HG02981 (cell line): ENCODE data around the gene CYBRD1.

Experiments used
- ATAC-seq: cut with Tn5 transposase; IDR thresholded peaks from one replicate; pipeline ENCODE4 v1.9.1; 2021; ENCODE audit warnings: mild to moderate bottlenecking, moderate library complexity; ENCODE audit not compliant: unreplicated experiment

Gene CYBRD1

DNA sequence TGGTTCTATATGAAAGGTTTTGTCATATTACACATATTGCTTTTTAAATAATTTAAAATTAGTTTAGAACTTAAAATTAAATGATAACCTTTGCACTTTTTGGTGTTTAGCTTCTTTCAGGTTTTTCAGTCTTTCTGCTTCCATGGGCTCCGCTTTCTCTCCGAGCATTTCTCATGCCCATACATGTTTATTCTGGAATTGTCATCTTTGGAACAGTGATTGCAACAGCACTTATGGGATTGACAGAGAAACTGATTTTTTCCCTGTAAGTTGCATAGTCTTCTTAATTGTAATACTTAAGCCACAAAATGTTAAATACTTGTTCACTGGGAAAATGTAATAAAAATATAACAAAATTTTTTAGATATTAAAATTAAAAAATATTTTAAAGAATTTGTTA is 31.0 kb downstream of the CYBRD1 start:
- ATAC-seq, result no peak

GRCh38 chr2:171553858-171554257 is 31.6 kb downstream of the CYBRD1 start:
- no peak for ATAC-seq

DNA sequence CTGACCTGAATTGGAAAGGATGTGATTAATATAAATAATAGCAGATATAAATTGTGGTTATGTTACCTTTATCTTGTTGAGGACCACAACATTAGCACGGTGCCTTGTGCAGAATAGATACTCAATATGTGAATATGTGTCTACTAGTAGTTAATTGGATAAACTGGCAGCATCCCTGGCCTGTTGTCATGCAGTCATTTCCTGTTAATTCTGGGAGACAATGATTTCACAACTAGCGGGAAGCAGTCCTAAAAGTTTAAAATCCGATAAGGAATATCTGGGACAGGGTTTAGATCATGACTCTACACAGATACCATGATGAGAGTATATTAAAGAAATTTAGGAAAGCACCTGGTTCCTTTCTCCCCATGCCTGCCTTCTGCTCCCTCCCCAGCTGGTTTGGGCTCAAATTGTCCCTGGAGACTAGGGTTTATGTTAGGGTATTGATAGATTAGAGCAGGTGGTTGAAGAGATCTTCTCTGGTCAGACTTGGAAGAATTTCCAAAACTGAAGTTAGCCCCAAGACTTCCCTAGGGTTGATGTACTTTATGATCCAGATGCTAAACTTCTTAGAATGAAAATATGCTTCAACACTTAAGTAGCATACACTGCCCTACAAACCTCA is 32.8 kb downstream of the CYBRD1 start:
- no peak for ATAC-seq

GRCh38 chr2:171557363-171557762 is 35.1 kb downstream of the CYBRD1 start:
- no peak for ATAC-seq

DNA sequence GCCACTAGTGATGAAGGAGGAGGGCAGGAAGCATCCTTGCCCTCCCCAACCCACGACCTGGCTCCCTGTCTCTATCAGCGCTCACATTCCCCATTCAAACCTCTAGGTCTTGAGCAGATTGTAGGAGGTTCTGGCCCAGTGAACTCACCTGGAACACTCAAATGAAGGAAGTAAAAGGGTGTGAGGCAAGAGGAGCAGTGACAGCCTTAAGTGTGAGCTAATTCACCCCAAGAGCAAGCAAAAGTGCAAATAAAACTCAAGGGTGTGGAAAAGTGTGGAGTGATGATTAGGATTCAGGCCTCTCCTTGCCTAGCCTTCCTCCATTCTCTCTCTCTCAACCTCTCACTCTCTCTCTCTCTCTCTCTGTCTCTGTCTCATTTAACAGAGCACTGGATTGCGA is 41.0 kb downstream of the CYBRD1 start:
- no peak for ATAC-seq

DNA sequence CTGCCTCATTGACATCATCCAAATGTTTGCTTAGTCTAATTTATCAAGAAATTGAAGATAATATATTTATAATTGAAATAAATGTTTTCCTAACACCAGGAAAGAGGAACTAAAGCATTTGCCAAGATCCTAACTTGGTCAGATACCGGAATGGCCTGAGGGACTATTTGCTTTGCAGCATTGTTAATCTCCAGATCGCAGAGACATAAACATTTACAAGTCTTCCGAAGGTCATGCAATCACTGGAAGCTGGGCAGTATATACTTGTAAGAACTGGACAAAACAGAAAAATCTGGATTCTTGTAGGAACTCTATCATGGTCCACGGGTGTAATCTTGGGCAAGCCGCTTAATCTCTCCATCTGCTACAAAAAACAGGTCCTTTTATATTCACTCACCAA is 42.2 kb downstream of the CYBRD1 start:
- ATAC-seq, result no peak

DNA sequence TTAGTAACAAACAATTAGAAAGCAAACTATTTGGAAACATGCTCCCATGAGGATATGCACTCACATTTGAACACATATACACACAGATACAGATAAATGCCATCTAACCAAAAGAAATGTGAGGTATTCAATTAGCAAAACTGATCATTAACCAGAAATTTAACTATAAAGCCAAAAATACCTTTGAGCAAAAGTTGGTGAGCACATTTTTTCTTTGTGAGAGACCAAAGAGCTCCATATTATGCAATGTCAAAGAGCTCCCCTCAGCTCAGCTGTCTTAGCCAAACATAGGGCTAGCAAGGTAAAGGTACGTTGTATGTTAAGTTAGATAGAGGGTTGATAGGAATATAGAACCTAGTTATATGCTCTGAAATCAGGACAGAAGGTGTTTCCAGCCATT is 43.8 kb downstream of the CYBRD1 start:
- ATAC-seq, result no peak

GRCh38 chr2:171566753-171567152 is 44.5 kb downstream of the CYBRD1 start:
- no peak for ATAC-seq

DNA sequence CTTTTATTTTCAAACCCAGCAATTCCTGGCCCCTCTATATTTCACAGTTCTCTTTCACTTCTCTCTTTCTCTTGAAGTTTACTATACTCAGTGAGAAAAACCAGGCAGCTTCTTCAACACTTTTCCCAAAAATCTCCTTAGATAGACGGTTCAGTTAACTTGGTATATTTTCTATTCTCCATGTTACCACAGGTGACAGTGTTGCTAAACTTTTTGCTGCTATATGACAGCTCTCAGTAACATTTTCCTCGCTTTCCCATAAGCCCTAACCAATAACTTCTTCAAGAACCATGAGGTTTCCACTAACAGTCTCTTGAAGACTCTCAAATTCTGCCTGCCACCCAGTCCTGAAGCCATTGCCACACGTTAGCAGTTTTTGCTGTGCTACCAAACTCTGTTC is 45.8 kb downstream of the CYBRD1 start:
- ATAC-seq, result no peak

DNA sequence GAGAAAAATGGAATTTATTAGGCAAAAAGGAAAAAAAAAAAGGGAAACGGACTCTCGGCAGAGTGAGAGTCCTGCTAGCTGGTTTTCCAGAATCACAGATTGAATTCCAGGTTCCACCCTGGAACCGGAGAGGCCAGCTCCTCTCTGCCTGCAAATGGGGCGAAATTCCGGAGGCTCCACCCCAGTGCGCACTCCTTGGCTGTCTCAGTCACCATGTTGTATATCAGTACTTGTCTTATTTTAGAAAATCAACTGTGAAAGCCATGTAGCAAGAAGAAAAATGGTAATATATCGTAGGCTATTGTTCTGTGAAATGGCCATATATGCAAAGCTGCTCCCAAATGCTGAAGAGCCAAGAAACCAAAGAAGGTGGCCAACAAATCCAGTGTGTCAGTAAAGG is 49.4 kb downstream of the CYBRD1 start:
- ATAC-seq, result no peak

DNA sequence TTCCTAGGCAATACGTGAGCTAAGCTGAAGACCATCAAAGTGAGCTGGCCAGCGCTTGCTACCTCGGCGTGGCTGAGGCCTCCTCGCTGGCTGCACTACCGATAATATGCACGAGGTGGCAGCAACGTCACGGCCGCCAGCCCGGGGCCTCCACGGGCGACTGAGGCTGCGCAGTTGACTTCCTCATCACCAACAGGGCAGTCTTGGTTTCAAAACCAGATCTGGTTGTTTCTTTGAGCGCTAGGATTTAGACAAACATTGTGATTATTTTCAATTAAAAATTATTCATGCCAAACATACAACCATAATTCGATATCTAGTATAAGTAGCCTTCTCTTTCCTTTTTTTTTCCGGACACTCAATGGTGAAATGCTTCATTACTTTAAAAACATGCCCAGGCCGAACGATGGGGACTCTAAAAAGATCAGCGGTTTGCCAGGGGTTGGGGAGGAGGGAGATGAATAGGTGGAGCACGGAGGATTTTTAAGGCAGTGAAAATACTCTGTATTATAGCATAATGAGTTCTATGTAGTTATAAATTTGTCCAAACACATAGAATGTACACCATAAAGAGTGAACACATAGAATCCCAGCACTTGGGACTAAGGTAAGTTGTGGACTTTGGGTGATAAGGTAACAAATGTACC is 52.0 kb downstream of the CYBRD1 start:
- peak; percentile 93 for ATAC-seq

DNA sequence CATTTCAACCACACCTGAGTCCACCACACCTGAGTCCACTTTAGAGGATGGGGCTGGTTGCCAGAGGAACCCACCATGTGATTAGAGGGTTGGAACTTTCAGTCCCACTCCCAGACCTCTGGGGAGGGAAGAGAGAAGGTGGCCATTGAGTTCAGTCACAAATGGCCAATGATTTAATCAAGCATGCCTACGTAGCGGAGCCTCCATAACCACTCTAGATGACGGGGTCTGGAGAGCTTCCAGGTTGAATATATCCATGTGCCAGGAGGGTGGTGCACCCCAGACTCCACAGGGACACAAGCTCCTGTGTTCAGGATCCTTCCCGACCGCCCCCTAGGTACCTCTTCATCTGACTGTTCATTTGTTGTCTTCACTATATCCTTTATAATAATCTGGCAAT is 53.3 kb downstream of the CYBRD1 start:
- ATAC-seq, result no peak

GRCh38 chr2:171578127-171578803 is 56.0 kb downstream of the CYBRD1 start:
- no peak for ATAC-seq

DNA sequence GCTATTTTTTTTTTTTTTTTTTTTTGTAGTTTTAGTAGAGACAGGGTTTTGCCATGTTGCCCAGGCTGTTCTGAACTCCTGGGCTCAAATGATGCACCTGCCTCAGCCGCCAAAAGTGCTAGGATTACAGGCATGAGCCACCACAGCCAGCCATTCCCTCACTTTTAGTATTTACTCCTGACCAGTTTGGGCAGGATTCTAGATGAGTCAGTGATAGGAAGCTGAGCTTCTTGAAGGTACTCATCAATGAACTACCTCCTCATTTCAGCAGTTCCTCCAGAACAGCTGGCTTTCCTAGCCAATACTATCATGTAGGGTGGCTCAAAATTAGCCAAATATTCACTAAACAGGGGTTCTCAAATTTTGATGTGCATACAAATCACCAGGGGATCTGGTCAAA is 57.2 kb downstream of the CYBRD1 start:
- no peak for ATAC-seq

DNA sequence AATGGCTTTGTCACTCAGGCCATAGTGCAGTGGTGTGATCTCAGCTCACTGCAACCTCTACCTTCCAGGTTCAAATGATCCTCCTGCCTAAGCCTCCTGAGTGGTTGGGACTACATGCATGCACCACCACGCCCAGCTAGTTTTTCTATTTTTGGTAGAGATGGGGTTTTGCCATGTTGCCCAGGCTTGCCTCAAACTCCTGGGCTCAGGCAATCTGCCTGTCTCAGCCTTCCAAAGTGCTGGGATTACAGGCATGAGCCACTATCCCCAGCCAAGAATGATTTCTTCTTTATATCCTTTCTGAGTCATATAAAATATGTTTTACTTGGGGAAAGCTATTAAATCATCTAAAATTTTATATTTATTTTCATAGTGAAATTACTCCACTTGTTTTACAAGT is 61.3 kb downstream of the CYBRD1 start:
- ATAC-seq, result no peak

DNA sequence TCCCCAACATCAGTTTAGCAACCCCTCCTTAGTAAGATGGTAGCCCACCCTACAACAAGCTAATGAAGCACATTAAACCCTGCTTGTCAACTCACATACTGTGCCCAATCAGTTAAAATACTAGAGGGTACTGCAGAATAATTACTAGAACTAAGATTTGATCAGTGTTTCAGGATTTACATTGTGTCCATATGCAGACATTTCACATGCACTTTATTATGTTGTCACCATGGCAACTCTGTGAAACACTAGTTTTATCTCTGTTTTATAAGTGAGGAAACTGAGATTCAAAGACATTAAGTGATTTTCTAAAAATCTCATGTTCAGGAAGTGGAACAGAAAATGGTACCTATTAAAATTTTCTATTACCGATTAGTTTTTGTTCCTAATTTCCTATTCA is 61.7 kb downstream of the CYBRD1 start:
- no peak for ATAC-seq

GRCh38 chr2:171587132-171587531 is 64.9 kb downstream of the CYBRD1 start:
- no peak for ATAC-seq

DNA sequence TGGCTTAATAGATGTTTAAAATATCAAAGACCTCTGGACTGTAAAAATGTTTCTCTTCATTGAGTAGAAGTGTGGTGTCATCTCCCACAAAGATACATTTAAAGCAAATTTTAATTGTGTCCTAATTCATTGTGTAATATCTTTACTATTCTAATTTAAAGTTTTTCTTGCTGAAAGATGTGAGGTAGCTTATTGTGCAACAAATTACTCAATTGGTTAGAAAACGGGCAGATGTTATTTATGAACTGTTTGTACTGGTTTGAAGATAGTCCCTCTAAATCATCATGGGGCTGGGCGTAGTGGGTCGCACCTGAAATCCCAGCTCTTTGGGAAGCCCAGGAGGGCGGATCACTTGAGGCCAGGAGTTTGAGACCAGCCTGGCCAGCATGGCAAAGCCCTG is 65.3 kb downstream of the CYBRD1 start:
- no peak for ATAC-seq

DNA sequence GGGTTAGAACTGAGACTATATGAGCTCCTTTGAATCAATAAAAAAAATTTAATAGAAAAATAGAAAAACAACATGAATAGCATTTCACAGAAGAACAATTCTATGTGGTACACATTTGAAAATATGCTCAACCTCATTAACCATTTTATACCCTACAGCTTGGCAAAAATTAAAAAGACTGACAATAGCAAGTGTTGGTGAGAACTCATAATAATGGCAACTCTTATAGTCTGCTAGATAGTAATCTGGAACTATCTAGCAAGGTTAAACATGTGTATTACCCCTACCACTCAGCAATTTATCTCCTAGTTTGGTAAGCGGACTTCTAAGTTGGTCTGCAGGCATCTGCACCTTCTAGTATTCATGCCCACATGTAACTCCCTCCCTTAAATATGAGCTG is 67.8 kb downstream of the CYBRD1 start:
- no peak for ATAC-seq

GRCh38 chr2:171592036-171592555 is 69.8 kb downstream of the CYBRD1 start:
- no peak for ATAC-seq

DNA sequence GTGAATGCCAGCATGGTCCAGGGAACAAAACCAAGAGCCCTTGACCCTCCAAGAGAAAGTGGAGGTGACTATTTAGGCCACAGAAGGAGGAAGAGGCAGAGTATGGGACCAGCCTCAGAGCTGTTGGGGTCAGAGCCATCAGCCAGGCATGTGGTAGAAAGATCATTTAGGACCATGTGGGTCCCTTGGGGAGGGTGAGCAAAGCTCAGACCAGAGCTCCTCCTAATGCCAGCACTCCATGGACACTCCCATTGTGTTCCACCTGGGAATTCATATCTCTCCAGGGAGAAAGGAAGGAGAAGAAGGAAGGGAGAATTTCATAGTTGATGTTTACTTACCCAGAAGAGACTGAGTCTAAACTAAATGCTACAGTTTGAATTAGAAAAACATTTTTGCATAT is 73.2 kb downstream of the CYBRD1 start:
- no peak for ATAC-seq

- no peak for ATAC-seq
These were observed 73.6 kb downstream of the CYBRD1 start for GRCh38 chr2:171595896-171596295.
